GM12878 (cell line): ENCODE data around the gene MKRN2. TPM values are rescaled to one million over a fixed set of nuclear protein-coding genes. Genes with fewer than 3 reads are reported as not detected.

ENCODE experiments used
- ATAC-seq: fragments of 200-7000 bp; cut with Tn5 transposase; 3 replicates; pipeline ENCODE4 v1.9.1; 2020; ENCODE audit warnings: mild to moderate bottlenecking, moderate library complexity
- BruUV-seq: library from RNA; stranded (reverse); fragments of 400-500 nt; replicated peaks from 2 replicates; lab custom pipeline; 2021; lab: Mats Ljungman, UMichigan
- CTCF ChIA-PET: fragments of 300-600 bp; sonication (Branson Sonifier 250); formaldehyde crosslinking; extraction: SDS; loops from one replicate; lab custom pipeline; 2021; ENCODE audit warnings: inconsistent platforms; lab: Yijun Ruan, JAX
- POLR2A ChIA-PET: fragments of 350-600 bp; formaldehyde crosslinking; extraction: SDS; loops from one replicate; lab custom pipeline; 2021; ENCODE audit warnings: inconsistent platforms; lab: Charles Lee
- RAD21 ChIA-PET: fragments of 300-600 bp; sonication (Branson Sonifier 250); formaldehyde crosslinking; loops from one replicate; lab custom pipeline; 2023; ENCODE audit warnings: antibody characterized with exemption; ENCODE audit not compliant: unreplicated experiment; lab: Charles Lee
- SMC1A ChIA-PET: fragments of 300-600 bp; sonication (Branson Sonifier 250); formaldehyde crosslinking; loops from one replicate; lab custom pipeline; 2023; ENCODE audit not compliant: unreplicated experiment, uncharacterized antibody; lab: Charles Lee
- DNase-seq: peaks from one replicate; pipeline ENCODE4 v3.0.0-alpha.2; 2011; ENCODE audit warnings: low read depth, low spot score
- FAIRE-seq: peaks from 3 replicates; lab custom pipeline; 2011; peaks lifted over from hg19 to GRCh38; lab: Jason Lieb, UNC
- H2AFZ ChIP-seq: 2 replicates; pipeline ENCODE4 v1.6.0; 2011; ENCODE audit warnings: low read depth, low read length, control low read depth; ENCODE audit not compliant: control insufficient read depth
- H3K27ac ChIP-seq: 2 replicates; pipeline ENCODE4 v1.5.1; 2011; ENCODE audit warnings: control low read depth; ENCODE audit not compliant: control insufficient read depth, insufficient read depth
- H3K27me3 ChIP-seq, 2 experiments: replicated peaks in 1 of 2; 2 replicates each; pipeline versions ENCODE4 v1.6.0 to v1.6.1; 2011; ENCODE audit warnings: low read length in 1 of 2; ENCODE audit not compliant: control insufficient read depth in 2 of 2, insufficient read depth in 2 of 2
- H3K36me3 ChIP-seq, 2 experiments: 2 replicates each; pipeline ENCODE4 v1.5.1; 2011; ENCODE audit warnings: low read length in 1 of 2; ENCODE audit not compliant: control insufficient read depth in 2 of 2, insufficient read depth in 2 of 2
- H3K4me1 ChIP-seq: 2 replicates; pipeline ENCODE4 v1.6.1; 2011; ENCODE audit warnings: mild to moderate bottlenecking, low read length, moderate library complexity, mixed read lengths; ENCODE audit not compliant: control insufficient read depth, insufficient read depth
- H3K4me2 ChIP-seq: 2 replicates; pipeline ENCODE4 v1.6.0; 2011; ENCODE audit warnings: control low read depth; ENCODE audit not compliant: control insufficient read depth, insufficient read depth
- H3K4me3 ChIP-seq: fragments of 200-600 bp; sonication (generic); 2 replicates; pipeline ENCODE4 v1.5.1; 2016
- H3K79me2 ChIP-seq: 2 replicates; pipeline ENCODE4 v1.6.0; 2011; ENCODE audit warnings: low read length; ENCODE audit not compliant: control insufficient read depth, insufficient read depth
- H3K9ac ChIP-seq: 2 replicates; pipeline ENCODE4 v1.8.0; 2011; ENCODE audit warnings: low read length, control low read depth, mixed read lengths; ENCODE audit not compliant: control insufficient read depth, insufficient read depth
- H3K9me3 ChIP-seq: replicated peaks from 3 replicates; pipeline ENCODE4 v1.5.1; 2011; ENCODE audit warnings: mild to moderate bottlenecking, low read length; ENCODE audit not compliant: control insufficient read depth, insufficient read depth
- H4K20me1 ChIP-seq: 2 replicates; pipeline ENCODE4 v1.6.0; 2011; ENCODE audit not compliant: control insufficient read depth, insufficient read depth
- CHD4 ChIP-seq: fragments of 200-600 bp; sonication (generic); IDR thresholded peaks from 2 replicates; pipeline ENCODE4 v1.6.1; 2016; ENCODE audit warnings: mild to moderate bottlenecking
- ESRRA ChIP-seq: IDR thresholded peaks from 2 replicates; pipeline ENCODE4 v1.6.1; 2012; ENCODE audit warnings: mild to moderate bottlenecking, low read length, improper control_type of control experiment
- KDM1A ChIP-seq: fragments of 200-600 bp; sonication (generic); IDR thresholded peaks from 2 replicates; pipeline ENCODE4 v1.6.1; 2016; ENCODE audit warnings: borderline replicate concordance
- SIN3A ChIP-seq: IDR thresholded peaks from 2 replicates; pipeline ENCODE4 v1.6.1; 2012; ENCODE audit warnings: low read depth, low read length, improper control_type of control experiment
- YBX1 ChIP-seq: fragments of 450-650 bp; IDR thresholded peaks from 2 replicates; pipeline ENCODE4 v1.6.1; 2016; ENCODE audit warnings: antibody characterized with exemption
- WGBS: methylation state at CpG from one replicate; pipeline ENCODE4 v1.1.6; 2016; ENCODE audit warnings: low lambda C conversion rate; ENCODE audit not compliant: insufficient replicate concordance, insufficient coverage; ENCODE audit errors: missing lambda C conversion rate; 5-methylcytosine and 5-hydroxymethylcytosine counted together
- in situ Hi-C: fragments of 300-500 bp; cut with MboI; formaldehyde crosslinking; loops from 9 replicates; pipeline ENCODE4 v1.14.3; 2018; ENCODE audit warnings: mixed read lengths
- intact Hi-C: fragments of 100-400 bp; cut with micrococcal nuclease; formaldehyde crosslinking; loops from one replicate; pipeline ENCODE4 v1.14.2; 2022; ENCODE audit not compliant: unreplicated experiment
- polyA plus RNA-seq, 11 experiments: library from polyadenylated mRNA; depleted of rRNA in 4 of 11; unstranded in 6 of 11; stranded (reverse) in 5 of 11; fragments of >200 nt; fragmentation: Nextera tagmentation in 4 of 11; fragmentation: Illumina TruSeq in 1 of 11; extraction: Ambion mirVana in 4 of 11; extraction: Trizol in 1 of 11; gene quantifications; 1 replicate in 1 of 11; 2 replicates in 10 of 11; pipeline versions ENCODE4 v1.2.1 to v1.2.3, GENCODE V29; 2011 to 2016; ENCODE audit warnings: inconsistent platforms in 2 of 11, missing spikeins in 2 of 11, low read depth in 1 of 11
- total RNA-seq, 4 experiments: library from RNA; depleted of rRNA in 3 of 4; stranded (reverse); fragments of >200 nt in 3 of 4; fragmentation: Illumina TruSeq in 1 of 4; extraction: Trizol in 1 of 4; gene quantifications; 2 replicates each; pipeline versions ENCODE4 v1.2.1 to v1.2.3, GENCODE V29; 2013 to 2021
- TF ChIP-seq, protein P1 (sequence below): fragments of 450-650 bp; IDR thresholded peaks from 2 replicates; pipeline ENCODE4 v1.6.1; 2017; ENCODE audit warnings: mild to moderate bottlenecking, moderate library complexity
- TF ChIP-seq, protein P2 (sequence below): IDR thresholded peaks from 2 replicates; pipeline ENCODE4 v1.6.1; 2012; ENCODE audit warnings: low read length, inconsistent platforms
- TF ChIP-seq, protein P3 (sequence below): IDR thresholded peaks from 2 replicates; pipeline ENCODE4 v1.6.1; 2011; ENCODE audit warnings: low read depth, mild to moderate bottlenecking, low read length, moderate library complexity, borderline replicate concordance; ENCODE audit errors: extremely low read depth
- TF ChIP-seq, protein P4 (sequence below): IDR thresholded peaks from 2 replicates; pipeline ENCODE4 v1.6.1; 2011; ENCODE audit warnings: borderline replicate concordance, low read depth, mild to moderate bottlenecking, moderate library complexity, low read length; ENCODE audit not compliant: insufficient read depth, poor library complexity, severe bottlenecking

The MKRN2 gene
- total and polyA plus RNA-seq, 10 of the 15 experiments (the other 5 are each of a cell fraction or from before 2014, with no cell fraction given): 15.4 to 40.7 (median 34.4) TPM

DNA sequence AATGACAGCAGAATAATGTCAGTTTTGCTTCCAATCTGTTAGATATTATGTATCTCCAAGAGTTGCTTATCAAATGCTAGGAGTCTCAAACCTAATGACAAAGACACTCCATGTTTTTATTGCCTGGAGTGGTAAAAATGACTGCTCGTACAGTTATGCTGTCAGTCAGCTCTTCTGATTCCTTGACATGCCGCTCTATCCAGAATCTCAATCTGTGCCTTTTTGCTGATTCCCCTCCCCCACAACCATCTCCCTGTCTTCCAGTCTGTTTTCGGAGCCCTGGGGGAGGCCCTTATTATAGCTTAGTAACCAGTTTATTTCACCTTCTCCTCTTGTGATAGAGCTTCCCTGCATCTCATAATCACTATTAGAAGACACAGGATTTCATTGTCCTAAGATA, 2.6 kb downstream of the MKRN2 start:
- peaks cover 4% of the 10 kb centered on the region; the same call in 1 of the 2 replicates for H4K20me1 ChIP-seq
- CTCF ChIA-PET: interaction anchor here (1.0 to 2.1 kb wide), 5 partner anchors 23 to 424 kb away, joined by 3 to 7 read pairs (median 5); partner anchors contain the start of gene TSEN2
- POLR2A ChIA-PET: interaction anchor here (0.7 to 5.0 kb wide), 6 partner anchors 25 to 104 kb away, joined by 3 to 38 read pairs (median 4); partner anchors contain the start of genes RAF1 and TSEN2
- peaks cover 72% of the 10 kb centered on the region for H3K79me2 ChIP-seq
- RAD21 ChIA-PET: interaction anchor here (1.0 to 1.5 kb wide), 4 partner anchors 74 to 164 kb away, joined by 3 read pairs; no protein-coding TSS in a partner anchor
- no peak for DNase-seq
- ATAC-seq: no peak
- in situ Hi-C loops (no loop called here), intact Hi-C loops (loop anchor here (5.0 kb wide), 2 partner anchors 283 to 422 kb away; partner anchors contain the start of gene RPL32)
- no peak for FAIRE-seq
- H3K27ac ChIP-seq: peak overlapping the region; percentile 81
- no peaks in the 10 kb centered on the region; the same call in 2 of the 3 replicates for H3K9me3 ChIP-seq
- no peaks in the 10 kb centered on the region for H3K27me3 ChIP-seq
- SMC1A ChIA-PET: interaction anchor here (1.0 to 5.6 kb wide), 6 partner anchors 17 to 366 kb away, joined by 3 to 38 read pairs (median 3); partner anchors contain the start of gene RAF1
- H3K9ac ChIP-seq: 0 out of 2 replicates have a peak overlapping the region, but pooled peaks have one; percentile 3
- H3K4me3 ChIP-seq: peak overlapping the region; percentile 95
- no peak overlapping the region for H2AFZ ChIP-seq
- H3K4me2 ChIP-seq: peak overlapping the region; percentile 93
- no TSS peak for BruUV-seq
- WGBS: 94% methylated on average over 3 of the region's 3 CpGs
- TF ChIP-seq, protein P1, sequence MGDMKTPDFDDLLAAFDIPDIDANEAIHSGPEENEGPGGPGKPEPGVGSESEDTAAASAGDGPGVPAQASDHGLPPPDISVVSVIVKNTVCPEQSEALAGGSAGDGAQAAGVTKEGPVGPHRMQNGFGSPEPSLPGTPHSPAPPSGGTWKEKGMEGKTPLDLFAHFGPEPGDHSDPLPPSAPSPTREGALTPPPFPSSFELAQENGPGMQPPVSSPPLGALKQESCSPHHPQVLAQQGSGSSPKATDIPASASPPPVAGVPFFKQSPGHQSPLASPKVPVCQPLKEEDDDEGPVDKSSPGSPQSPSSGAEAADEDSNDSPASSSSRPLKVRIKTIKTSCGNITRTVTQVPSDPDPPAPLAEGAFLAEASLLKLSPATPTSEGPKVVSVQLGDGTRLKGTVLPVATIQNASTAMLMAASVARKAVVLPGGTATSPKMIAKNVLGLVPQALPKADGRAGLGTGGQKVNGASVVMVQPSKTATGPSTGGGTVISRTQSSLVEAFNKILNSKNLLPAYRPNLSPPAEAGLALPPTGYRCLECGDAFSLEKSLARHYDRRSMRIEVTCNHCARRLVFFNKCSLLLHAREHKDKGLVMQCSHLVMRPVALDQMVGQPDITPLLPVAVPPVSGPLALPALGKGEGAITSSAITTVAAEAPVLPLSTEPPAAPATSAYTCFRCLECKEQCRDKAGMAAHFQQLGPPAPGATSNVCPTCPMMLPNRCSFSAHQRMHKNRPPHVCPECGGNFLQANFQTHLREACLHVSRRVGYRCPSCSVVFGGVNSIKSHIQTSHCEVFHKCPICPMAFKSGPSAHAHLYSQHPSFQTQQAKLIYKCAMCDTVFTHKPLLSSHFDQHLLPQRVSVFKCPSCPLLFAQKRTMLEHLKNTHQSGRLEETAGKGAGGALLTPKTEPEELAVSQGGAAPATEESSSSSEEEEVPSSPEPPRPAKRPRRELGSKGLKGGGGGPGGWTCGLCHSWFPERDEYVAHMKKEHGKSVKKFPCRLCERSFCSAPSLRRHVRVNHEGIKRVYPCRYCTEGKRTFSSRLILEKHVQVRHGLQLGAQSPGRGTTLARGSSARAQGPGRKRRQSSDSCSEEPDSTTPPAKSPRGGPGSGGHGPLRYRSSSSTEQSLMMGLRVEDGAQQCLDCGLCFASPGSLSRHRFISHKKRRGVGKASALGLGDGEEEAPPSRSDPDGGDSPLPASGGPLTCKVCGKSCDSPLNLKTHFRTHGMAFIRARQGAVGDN: no peak
- TF ChIP-seq KDM1A (no peak), SIN3A (no peak), YBX1 (no peak), ESRRA (no peak), CHD4 (no peak)
- TF ChIP-seq, protein P2, sequence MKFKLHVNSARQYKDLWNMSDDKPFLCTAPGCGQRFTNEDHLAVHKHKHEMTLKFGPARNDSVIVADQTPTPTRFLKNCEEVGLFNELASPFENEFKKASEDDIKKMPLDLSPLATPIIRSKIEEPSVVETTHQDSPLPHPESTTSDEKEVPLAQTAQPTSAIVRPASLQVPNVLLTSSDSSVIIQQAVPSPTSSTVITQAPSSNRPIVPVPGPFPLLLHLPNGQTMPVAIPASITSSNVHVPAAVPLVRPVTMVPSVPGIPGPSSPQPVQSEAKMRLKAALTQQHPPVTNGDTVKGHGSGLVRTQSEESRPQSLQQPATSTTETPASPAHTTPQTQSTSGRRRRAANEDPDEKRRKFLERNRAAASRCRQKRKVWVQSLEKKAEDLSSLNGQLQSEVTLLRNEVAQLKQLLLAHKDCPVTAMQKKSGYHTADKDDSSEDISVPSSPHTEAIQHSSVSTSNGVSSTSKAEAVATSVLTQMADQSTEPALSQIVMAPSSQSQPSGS: no peak
- TF ChIP-seq, protein P3, sequence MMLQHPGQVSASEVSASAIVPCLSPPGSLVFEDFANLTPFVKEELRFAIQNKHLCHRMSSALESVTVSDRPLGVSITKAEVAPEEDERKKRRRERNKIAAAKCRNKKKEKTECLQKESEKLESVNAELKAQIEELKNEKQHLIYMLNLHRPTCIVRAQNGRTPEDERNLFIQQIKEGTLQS: no peak
- TF ChIP-seq, protein P4, sequence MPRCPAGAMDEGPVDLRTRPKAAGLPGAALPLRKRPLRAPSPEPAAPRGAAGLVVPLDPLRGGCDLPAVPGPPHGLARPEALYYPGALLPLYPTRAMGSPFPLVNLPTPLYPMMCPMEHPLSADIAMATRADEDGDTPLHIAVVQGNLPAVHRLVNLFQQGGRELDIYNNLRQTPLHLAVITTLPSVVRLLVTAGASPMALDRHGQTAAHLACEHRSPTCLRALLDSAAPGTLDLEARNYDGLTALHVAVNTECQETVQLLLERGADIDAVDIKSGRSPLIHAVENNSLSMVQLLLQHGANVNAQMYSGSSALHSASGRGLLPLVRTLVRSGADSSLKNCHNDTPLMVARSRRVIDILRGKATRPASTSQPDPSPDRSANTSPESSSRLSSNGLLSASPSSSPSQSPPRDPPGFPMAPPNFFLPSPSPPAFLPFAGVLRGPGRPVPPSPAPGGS: no peak
- H3K36me3 ChIP-seq: no peaks in the 10 kb centered on the region
- H3K4me1 ChIP-seq: peaks cover 25% of the 10 kb centered on the region
